Endothelial cell of umbilical vein (primary cell): ENCODE results near the gene NTN3. TPM values are rescaled to one million over a fixed set of nuclear protein-coding genes. Genes with fewer than 3 reads are reported as not detected.

Experiments used
- BruUV-seq: library from RNA; stranded (reverse); fragments of 400-500 nt; replicated peaks from 2 replicates; lab custom pipeline; 2021; lab: Mats Ljungman, UMichigan
- CTCF ChIA-PET: fragments of 300-600, 350-600 bp; sonication (Branson Sonifier 250); formaldehyde crosslinking; loops from one replicate; lab custom pipeline; 2021; ENCODE audit warnings: antibody characterized with exemption, inconsistent platforms; lab: Charles Lee
- POLR2A ChIA-PET: fragments of 300-600, 350-600 bp; sonication (Branson Sonifier 250); formaldehyde crosslinking; loops from one replicate; lab custom pipeline; 2021; ENCODE audit warnings: antibody characterized with exemption, inconsistent platforms; lab: Charles Lee
- DNase-seq: peaks from one replicate; pipeline ENCODE4 v3.0.0-alpha.2; 2011; ENCODE audit warnings: low read depth, low spot score
- FAIRE-seq: peaks from 2 replicates; lab custom pipeline; 2011; peaks lifted over from hg19 to GRCh38; lab: Jason Lieb, UNC
- H2AFZ ChIP-seq: 2 replicates; pipeline ENCODE4 v1.6.0; 2012; ENCODE audit warnings: low read depth, low read length, control low read depth, inconsistent platforms
- H3K27ac ChIP-seq: 2 replicates; pipeline ENCODE4 v1.5.1; 2011; ENCODE audit warnings: low read depth, mild to moderate bottlenecking, control low read depth, low read length, moderate library complexity; ENCODE audit not compliant: insufficient read depth
- H3K27me3 ChIP-seq, 2 experiments: 2 replicates each; pipeline versions ENCODE4 v1.6.0 to v1.6.1; 2011; ENCODE audit warnings: low read length in 2 of 2, mixed read lengths in 1 of 2; ENCODE audit not compliant: control insufficient read depth in 2 of 2, insufficient read depth in 2 of 2
- H3K36me3 ChIP-seq, 2 experiments: 2 replicates in 1 of 2; 3 replicates in 1 of 2; pipeline ENCODE4 v1.5.1; 2011; ENCODE audit warnings: low read length in 2 of 2, mild to moderate bottlenecking in 1 of 2, moderate library complexity in 1 of 2; ENCODE audit not compliant: control insufficient read depth in 2 of 2, insufficient read depth in 2 of 2; ENCODE audit errors: extremely low read depth in 1 of 2
- H3K4me1 ChIP-seq: 3 replicates; pipeline ENCODE4 v1.5.1; 2011; ENCODE audit warnings: mild to moderate bottlenecking, low read length; ENCODE audit not compliant: control insufficient read depth, insufficient read depth; ENCODE audit errors: extremely low read depth
- H3K4me2 ChIP-seq: 2 replicates; pipeline ENCODE4 v1.6.1; 2011; ENCODE audit warnings: low read length, control low read depth, mixed read lengths; ENCODE audit not compliant: insufficient read depth
- H3K4me3 ChIP-seq, 3 experiments: fragments of 200-600 bp in 1 of 3; sonication (generic), shearing (Covaris generic) in 1 of 3; replicated peaks in 1 of 3; 2 replicates each; pipeline ENCODE4 v1.5.1; 2011 to 2016; ENCODE audit warnings: control low read depth in 3 of 3, low read length in 3 of 3, mild to moderate bottlenecking in 2 of 3, inconsistent platforms in 1 of 3, low read depth in 1 of 3, moderate library complexity in 1 of 3; ENCODE audit not compliant: insufficient read depth in 1 of 3
- H3K79me2 ChIP-seq: 2 replicates; pipeline ENCODE4 v1.6.0; 2012; ENCODE audit warnings: low read length, inconsistent platforms; ENCODE audit not compliant: control insufficient read depth, insufficient read depth
- H3K9ac ChIP-seq: replicated peaks from 2 replicates; pipeline ENCODE3; 2011; ENCODE audit warnings: low read length, control low read depth; ENCODE audit not compliant: insufficient read depth; ENCODE audit errors: extremely low read depth
- H3K9me1 ChIP-seq: replicated peaks from 3 replicates; pipeline ENCODE4 v1.6.0; 2011; ENCODE audit warnings: mild to moderate bottlenecking, low read length; ENCODE audit not compliant: control insufficient read depth, insufficient read depth; ENCODE audit errors: extremely low read depth
- H3K9me3 ChIP-seq: replicated peaks from 2 replicates; pipeline ENCODE4 v1.5.1; 2012; ENCODE audit warnings: low read length, inconsistent platforms; ENCODE audit not compliant: control insufficient read depth, insufficient read depth
- H4K20me1 ChIP-seq: replicated peaks from 2 replicates; pipeline ENCODE3; 2011; ENCODE audit warnings: mild to moderate bottlenecking, low read length; ENCODE audit not compliant: control insufficient read depth, insufficient read depth; ENCODE audit errors: extremely low read depth
- CTCF ChIP-seq, 2 donors: IDR thresholded peaks; 1 replicate in 1 of 2; 2 replicates in 1 of 2; pipeline ENCODE4 v1.5.1; 2011; ENCODE audit warnings: low read length in 2 of 2, mild to moderate bottlenecking in 2 of 2, moderate library complexity in 2 of 2, control low read depth in 1 of 2, inconsistent platforms in 1 of 2, low read depth in 1 of 2; ENCODE audit not compliant: insufficient read depth in 1 of 2; ENCODE audit errors: extremely low read depth in 1 of 2
- EZH2 ChIP-seq: IDR thresholded peaks from 2 replicates; pipeline ENCODE4 v1.6.1; 2012; ENCODE audit warnings: borderline replicate concordance, low read depth, mild to moderate bottlenecking, moderate library complexity, low read length, inconsistent platforms; ENCODE audit not compliant: severe bottlenecking
- FOS ChIP-seq: IDR thresholded peaks from 2 replicates; pipeline ENCODE4 v1.6.1; 2011; ENCODE audit warnings: mild to moderate bottlenecking, low read length, moderate library complexity, borderline replicate concordance; ENCODE audit not compliant: insufficient read depth
- GATA2 ChIP-seq: IDR thresholded peaks from 2 replicates; pipeline ENCODE4 v1.7.0; 2011; ENCODE audit warnings: low read depth, mild to moderate bottlenecking, moderate library complexity, mixed read lengths, low read length; ENCODE audit not compliant: insufficient read length, insufficient read depth
- JUN ChIP-seq: IDR thresholded peaks from 2 replicates; pipeline ENCODE4 v1.6.1; 2011; ENCODE audit warnings: borderline replicate concordance, low read depth; ENCODE audit not compliant: insufficient read length, insufficient read depth
- MAX ChIP-seq: IDR thresholded peaks from 2 replicates; pipeline ENCODE4 v1.6.1; 2011; ENCODE audit not compliant: insufficient read depth, insufficient read length
- MYC ChIP-seq: IDR thresholded peaks from one replicate; pipeline ENCODE4 v1.6.1; 2011; ENCODE audit warnings: mild to moderate bottlenecking, low read depth, low read length
- POLR2A ChIP-seq: IDR thresholded peaks from 2 replicates; pipeline ENCODE4 v1.6.1; 2012; ENCODE audit warnings: low read depth, mild to moderate bottlenecking, control low read depth, low read length
- POLR2AphosphoS5 ChIP-seq: IDR thresholded peaks from 2 replicates; pipeline ENCODE4 v1.6.1; 2012; ENCODE audit warnings: low read depth, mild to moderate bottlenecking, control low read depth, low read length, moderate library complexity; ENCODE audit not compliant: insufficient read depth
- dilution Hi-C: fragments of 300-500 bp; cut with MboI; formaldehyde crosslinking; loops from one replicate; pipeline ENCODE4 v1.15.0; 2019; ENCODE audit warnings: low sequenced_read_pairs; ENCODE audit not compliant: extremely low pct_ligation_motif_present
- intact Hi-C: fragments of 100-400 bp; cut with micrococcal nuclease; formaldehyde crosslinking; loops from one replicate; pipeline ENCODE4 v1.10.0; 2022
- polyA plus RNA-seq, 4 experiments: library from polyadenylated mRNA; depleted of rRNA in 3 of 4; stranded (reverse) in 3 of 4; unstranded in 1 of 4; fragments of >200 nt; gene quantifications; 2 replicates each; pipeline versions ENCODE4 v1.2.1 to v1.2.3, GENCODE V29; 2011 to 2012; ENCODE audit warnings: missing spikeins in 1 of 4
- total RNA-seq: library from RNA; stranded (reverse); gene quantifications from 2 replicates; pipeline ENCODE4 v1.2.3, GENCODE V29; 2021

Gene NTN3
- total and polyA plus RNA-seq, 2 donors (not counting 3 experiments of a cell fraction or from before 2014, with no cell fraction given): 0.15 TPM; not detected in 1

- no peak overlapping the region for H3K4me2 ChIP-seq
- no TSS peak for BruUV-seq
- POLR2A ChIA-PET: no interaction called here
- peaks cover 6% of the 10 kb centered on the region for H3K79me2 ChIP-seq
- DNase-seq (no peak), FAIRE-seq (no peak)
- H3K9ac ChIP-seq: no peak overlapping the region
- H3K4me3 ChIP-seq: no peak overlapping the region
- no peaks in the 10 kb centered on the region for H3K36me3 ChIP-seq
- no peaks in the 10 kb centered on the region for H3K4me1 ChIP-seq
- no peaks in the 10 kb centered on the region for H3K27me3 ChIP-seq
- no peak overlapping the region for H3K27ac ChIP-seq
- no peaks in the 10 kb centered on the region for H4K20me1 ChIP-seq
- H2AFZ ChIP-seq: no peak overlapping the region
- H3K9me1 ChIP-seq: no peaks in the 10 kb centered on the region
- CTCF ChIA-PET: interaction anchor here (1.2 to 3.0 kb wide), 2 partner anchors 12 to 14 kb away, joined by 7 to 14 read pairs; partner anchors contain the start of gene TBC1D24
- intact Hi-C loops: loop anchor here (1.0 kb wide), 1 partner anchor 25 kb away; no protein-coding TSS in a partner anchor
- dilution Hi-C loops: no loop called here
- TF ChIP-seq EZH2: no peak
- TF ChIP-seq CTCF (IDR thresholded peaks at IDR 0.05; ENCODE audit: extremely low read depth in 1 of 2, insufficient read depth in 1 of 2, low read depth in 1 of 2, low read length in 2 of 2): no peak
- TF ChIP-seq GATA2: no peak
- TF ChIP-seq MAX: no peak
- no peak for TF ChIP-seq FOS
- no peak for TF ChIP-seq MYC
- no peak for TF ChIP-seq POLR2A
- TF ChIP-seq JUN: no peak
- TF ChIP-seq POLR2AphosphoS5: no peak
- no peaks in the 10 kb centered on the region for H3K9me3 ChIP-seq
These were observed 15.8 kb downstream of the NTN3 start for GRCh38 chr16:2486645-2487516.
